ENCODE data around the gene CRYL1. TPM values are rescaled to one million over a fixed set of nuclear protein-coding genes. Genes with fewer than 3 reads are reported as not detected.

CRYL1 gene
- polyA plus RNA-seq, 3 donors from 2014 or later = 26.2 to 54.2 (median 30.1) TPM

DNA sequence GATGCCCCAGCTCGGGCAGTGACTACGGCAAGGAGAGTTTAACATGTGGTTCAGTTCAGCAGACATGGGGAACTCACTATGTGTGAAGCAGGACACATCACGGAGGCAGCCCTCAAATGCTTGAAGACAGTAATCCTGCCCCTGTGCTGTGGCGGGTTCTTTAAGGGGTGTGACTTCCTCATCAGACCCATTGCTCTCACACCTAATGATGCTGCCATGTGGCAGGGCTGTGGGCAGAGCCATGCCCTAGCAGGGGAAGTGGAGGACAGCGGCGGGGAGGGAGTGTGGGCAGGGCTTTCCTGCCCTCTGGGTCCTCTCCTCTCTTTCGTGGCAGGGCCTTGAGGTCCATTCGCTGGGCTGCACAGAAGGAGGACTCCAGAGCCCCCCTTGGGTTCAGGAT is 162.5 kb downstream of the CRYL1 start:
- no peaks in the 10 kb centered on the region for H3K9me3 Mint-ChIP-seq
- peak overlapping the region in 2 of 6 donors; percentile 44 to 63 for H3K27ac Mint-ChIP-seq
- peak overlapping the region in 3 of 5 donors; percentile 14 to 53 (median 51) for H3K4me3 Mint-ChIP-seq
- H3K27me3 Mint-ChIP-seq (ENCODE audit: low read depth in 3 of 3) = peaks cover 1 to 7% (median 6%) of the 10 kb centered on the region in 3 donors
- peak; percentile 2 to 21 (median 17) for DNase-seq
- no peaks in the 10 kb centered on the region for H3K36me3 Mint-ChIP-seq
- H3K4me1 Mint-ChIP-seq = peaks cover 12 to 20% of the 10 kb centered on the region in 2 donors

DNA sequence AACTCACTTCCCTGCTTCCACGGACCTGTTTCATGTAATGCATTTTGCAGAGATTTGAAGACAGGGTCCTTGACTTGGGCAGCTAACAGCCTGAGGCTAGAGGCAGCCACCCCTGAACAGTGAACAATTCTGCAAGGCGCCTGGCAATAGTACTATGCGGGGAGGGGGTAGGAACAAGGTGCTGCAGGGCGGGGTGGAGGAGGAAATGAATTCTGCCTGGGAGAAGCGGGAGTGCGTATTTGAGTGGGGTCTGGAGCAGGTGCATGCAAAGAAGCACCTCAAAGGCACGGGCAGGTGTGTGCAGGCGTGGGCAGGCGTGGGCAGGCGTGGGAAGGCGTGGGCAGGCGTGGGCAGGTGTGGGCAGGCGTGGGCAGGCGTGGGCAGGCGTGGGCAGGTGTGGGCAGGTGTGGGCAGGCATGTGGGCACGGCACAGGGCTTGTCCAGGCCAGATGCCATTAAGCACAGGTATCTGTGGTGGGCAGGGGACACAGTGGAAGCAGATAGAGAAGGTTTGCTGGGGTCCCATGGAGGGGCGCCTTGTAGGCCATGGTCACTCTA is 163.1 kb downstream of the CRYL1 start:
- peaks cover 1 to 6% (median 3%) of the 10 kb centered on the region in 3 donors for H3K27me3 Mint-ChIP-seq (ENCODE audit: low read depth in 3 of 3)
- no peaks in the 10 kb centered on the region for H3K36me3 Mint-ChIP-seq
- no peaks in the 10 kb centered on the region for H3K9me3 Mint-ChIP-seq
- peaks cover 12 to 20% of the 10 kb centered on the region in 2 donors for H3K4me1 Mint-ChIP-seq
- peak overlapping the region in 3 of 5 donors; percentile 14 to 53 (median 51) for H3K4me3 Mint-ChIP-seq
- peak overlapping the region in 2 of 6 donors; percentile 44 to 63 for H3K27ac Mint-ChIP-seq
- no peak for DNase-seq

- no peak for DNase-seq
- H3K9me3 Mint-ChIP-seq = no peaks in the 10 kb centered on the region
- H3K4me3 Mint-ChIP-seq = no peak overlapping the region
- peaks cover 1 to 4% (median 2%) of the 10 kb centered on the region in 3 donors for H3K27me3 Mint-ChIP-seq (ENCODE audit: low read depth in 3 of 3)
- H3K36me3 Mint-ChIP-seq = no peaks in the 10 kb centered on the region
- H3K4me1 Mint-ChIP-seq = peaks cover 12 to 20% of the 10 kb centered on the region in 2 donors
- no peak overlapping the region for H3K27ac Mint-ChIP-seq
These were observed 164.7 kb downstream of the CRYL1 start for GRCh38 chr13:20360835-20361412.

DNA sequence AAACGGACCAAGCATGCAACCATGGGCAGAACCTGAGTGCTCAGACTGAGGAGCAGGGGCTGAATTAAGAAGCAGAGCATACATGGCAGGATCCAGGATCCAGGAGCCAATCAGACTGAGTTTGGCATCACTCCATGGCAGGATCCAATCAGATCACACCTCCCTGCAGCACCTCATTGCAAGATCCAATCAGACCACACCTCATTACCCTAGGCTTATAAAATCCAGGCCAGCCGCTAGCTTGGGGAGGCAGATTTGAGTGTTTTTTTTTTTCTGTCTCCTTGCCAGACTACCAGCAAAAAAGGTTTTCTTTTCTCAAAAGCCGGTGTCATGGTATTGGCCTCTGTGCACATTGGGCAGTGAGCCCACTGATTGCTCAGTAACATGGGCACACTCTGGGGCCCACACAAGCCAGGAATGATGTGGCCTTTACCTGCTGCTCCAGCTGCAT is 165.6 kb downstream of the CRYL1 start:
- no peak overlapping the region for H3K4me3 Mint-ChIP-seq
- DNase-seq = no peak
- H3K9me3 Mint-ChIP-seq = no peaks in the 10 kb centered on the region
- peaks cover 0 to 4% (median 1%) of the 10 kb centered on the region in 3 donors for H3K27me3 Mint-ChIP-seq (ENCODE audit: low read depth in 3 of 3)
- no peaks in the 10 kb centered on the region for H3K36me3 Mint-ChIP-seq
- peaks cover 12 to 20% of the 10 kb centered on the region in 2 donors for H3K4me1 Mint-ChIP-seq
- H3K27ac Mint-ChIP-seq = no peak overlapping the region

DNA sequence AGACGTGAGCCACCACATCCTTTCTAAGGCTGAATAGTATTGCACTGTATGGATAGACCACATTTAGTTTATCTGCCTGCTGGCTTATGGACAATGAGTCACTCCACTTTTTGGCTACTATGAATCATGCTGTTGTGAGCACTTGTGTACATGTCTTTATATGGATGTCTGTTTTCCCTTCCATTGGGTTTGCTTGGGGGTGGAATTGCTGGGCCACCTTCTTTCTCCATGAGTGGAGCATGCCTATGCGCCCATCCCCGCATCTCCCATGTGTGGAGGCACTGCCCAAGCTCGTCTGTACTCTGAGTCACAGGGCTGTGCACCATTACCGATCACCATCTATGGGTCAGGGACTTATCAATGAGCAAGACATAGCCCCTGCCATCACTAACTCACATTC is 166.3 kb downstream of the CRYL1 start:
- Mint-ChIP-seq H3K27me3 (ENCODE audit: low read depth in 3 of 3) (peaks cover 0 to 4% (median 1%) of the 10 kb centered on the region in 3 donors), H3K9me3 (no peaks in the 10 kb centered on the region), H3K27ac (no peak overlapping the region), H3K36me3 (no peaks in the 10 kb centered on the region), H3K4me3 (no peak overlapping the region), H3K4me1 (peaks cover 12 to 17% of the 10 kb centered on the region in 2 donors)
- DNase-seq = no peak

- Mint-ChIP-seq H3K4me3 (no peak overlapping the region), H3K9me3 (no peaks in the 10 kb centered on the region), H3K27ac (no peak overlapping the region), H3K27me3 (ENCODE audit: low read depth in 3 of 3) (peaks cover 0 to 1% (median 1%) of the 10 kb centered on the region in 3 donors), H3K36me3 (no peaks in the 10 kb centered on the region), H3K4me1 (peaks cover 9% of the 10 kb centered on the region in 2 donors)
- no peak for DNase-seq
These were observed 167.6 kb downstream of the CRYL1 start for GRCh38 chr13:20358022-20358421.

GRCh38 chr13:20356444-20356843 is 169.2 kb downstream of the CRYL1 start:
- H3K27me3 Mint-ChIP-seq (ENCODE audit: low read depth in 3 of 3) = peaks cover 0 to 4% (median 3%) of the 10 kb centered on the region in 3 donors
- H3K4me3 Mint-ChIP-seq = no peak overlapping the region
- H3K36me3 Mint-ChIP-seq = no peaks in the 10 kb centered on the region
- H3K4me1 Mint-ChIP-seq = no peaks in the 10 kb centered on the region
- H3K27ac Mint-ChIP-seq = no peak overlapping the region
- no peak for DNase-seq
- no peaks in the 10 kb centered on the region for H3K9me3 Mint-ChIP-seq

- peaks cover 5 to 9% of the 10 kb centered on the region in 2 donors for H3K4me1 Mint-ChIP-seq
- no peak overlapping the region for H3K27ac Mint-ChIP-seq
- no peak for DNase-seq
- no peaks in the 10 kb centered on the region for H3K36me3 Mint-ChIP-seq
- no peak overlapping the region for H3K4me3 Mint-ChIP-seq
- peaks cover 0 to 3% (median 3%) of the 10 kb centered on the region in 3 donors for H3K27me3 Mint-ChIP-seq (ENCODE audit: low read depth in 3 of 3)
- no peaks in the 10 kb centered on the region for H3K9me3 Mint-ChIP-seq
These were observed 170.9 kb downstream of the CRYL1 start for GRCh38 chr13:20354722-20355121.

- H3K27me3 Mint-ChIP-seq (ENCODE audit: low read depth in 3 of 3) = peaks cover 0 to 3% (median 3%) of the 10 kb centered on the region in 3 donors
- peaks cover 5 to 9% of the 10 kb centered on the region in 2 donors for H3K4me1 Mint-ChIP-seq
- H3K36me3 Mint-ChIP-seq = no peaks in the 10 kb centered on the region
- no peak for DNase-seq
- H3K27ac Mint-ChIP-seq = no peak overlapping the region
- no peak overlapping the region for H3K4me3 Mint-ChIP-seq
- H3K9me3 Mint-ChIP-seq = no peaks in the 10 kb centered on the region
These were observed 171.7 kb downstream of the CRYL1 start for GRCh38 chr13:20353973-20354372.

Other genes with a start within 250 kb of the CRYL1 start
- gene IFT88, start 41.3 kb upstream of the CRYL1 start, polyA plus RNA-seq = 1 to 10 TPM; 5.6 to 6.9 (median 6.2) TPM
- under 1 TPM; 0.30 to 0.66 (median 0.32) TPM for gene IL17D, start 177.8 kb upstream of the CRYL1 start, polyA plus RNA-seq
- 10 to 100 TPM in 2 of 3 donors, 1 to 10 TPM in 1; 8.1 to 14.3 (median 10.8) TPM for gene EEF1AKMT1, start 248.1 kb upstream of the CRYL1 start, polyA plus RNA-seq